NOMO-1 (cell line): ENCODE data around the gene MED29.

ENCODE experiments used
- DNase-seq, 2 experiments: peaks; one replicate each; lab custom pipeline; 2025; ENCODE audit not compliant: unreplicated experiment in 2 of 2; lab: John Stamatoyannopoulos, UW

Gene MED29, protein sequence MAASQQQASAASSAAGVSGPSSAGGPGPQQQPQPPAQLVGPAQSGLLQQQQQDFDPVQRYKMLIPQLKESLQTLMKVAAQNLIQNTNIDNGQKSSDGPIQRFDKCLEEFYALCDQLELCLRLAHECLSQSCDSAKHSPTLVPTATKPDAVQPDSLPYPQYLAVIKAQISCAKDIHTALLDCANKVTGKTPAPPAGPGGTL

GRCh38 chr19:39390751-39391437, at the start of gene MED29, which contains the start of gene PAF1:
MED29 (plus strand) TSS chr19:39391378; CDS start chr19:39391423, 45 bp downstream.
PAF1 (minus strand) TSS chr19:39391106; CDS start chr19:39390864, 242 bp downstream.
- peak; percentile 95 to 100 for DNase-seq

- peak; percentile 99 to 100 for DNase-seq
These were observed 49.2 kb upstream of the MED29 start, which contains the start of gene SAMD4B for GRCh38 chr19:39341719-39342604. SAMD4B (plus strand) TSS chr19:39342421; CDS start chr19:39356894, 14,473 bp downstream.

GRCh38 chr19:39342647-39343305, 48.4 kb upstream of the MED29 start:
- DNase-seq = no peak

DNA sequence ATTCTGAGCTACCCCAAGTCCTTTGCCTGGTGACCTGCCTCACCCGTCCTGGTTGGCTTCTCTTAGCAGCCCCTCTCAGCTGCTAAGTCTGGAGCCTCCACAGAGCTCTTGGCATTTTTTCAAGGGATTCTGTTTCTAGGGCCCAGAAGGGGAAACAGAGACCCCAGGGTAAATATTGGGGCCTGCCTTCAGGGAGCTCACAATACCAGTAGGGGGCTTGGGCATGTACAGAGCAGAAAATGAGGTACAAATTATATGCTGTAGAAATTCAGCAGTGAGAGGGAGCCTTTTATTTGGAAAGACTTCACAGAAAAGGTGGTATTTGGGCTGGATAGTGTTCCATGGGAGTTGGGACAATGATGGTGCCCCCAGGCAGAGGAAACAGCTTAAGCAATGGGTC, 45.2 kb upstream of the MED29 start:
- no peak for DNase-seq

DNA sequence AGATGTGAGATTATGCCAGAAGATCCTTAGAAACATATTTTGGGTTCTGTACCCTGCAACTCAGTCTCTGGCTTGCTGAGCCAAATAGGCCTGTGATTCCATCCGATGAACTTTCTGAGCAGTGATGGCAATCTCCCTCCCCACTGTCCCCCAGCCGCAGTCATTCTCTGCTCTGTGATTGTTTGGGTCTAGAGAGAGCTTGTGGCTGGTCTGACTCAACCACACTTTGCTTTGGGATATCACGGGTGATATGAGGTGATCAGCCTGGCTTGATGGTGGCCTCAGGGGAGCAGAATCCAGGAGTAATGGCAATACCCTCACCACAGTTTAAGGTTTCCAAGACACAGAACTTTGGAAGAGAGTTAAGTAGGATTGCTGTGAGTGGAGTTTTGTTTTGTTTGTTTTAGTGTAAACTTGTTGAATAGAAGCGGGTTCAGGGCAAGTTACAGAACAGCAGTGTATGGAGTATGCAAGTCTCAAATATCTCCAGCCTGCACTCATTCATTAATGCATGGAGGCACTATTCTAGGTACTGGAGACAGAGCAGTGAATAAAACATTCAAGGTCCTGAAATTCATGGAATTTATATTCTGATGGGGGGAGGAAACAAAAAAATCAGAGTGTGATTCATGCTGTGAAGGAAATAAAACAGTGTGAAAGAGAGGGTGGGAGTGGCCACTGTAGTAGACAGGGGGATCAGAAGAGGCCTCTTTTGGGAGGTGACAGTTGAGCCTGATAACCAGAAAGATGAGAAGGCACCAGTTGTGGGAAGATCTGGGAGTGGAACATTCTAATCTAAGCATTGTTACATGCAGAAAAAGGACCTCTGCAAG, 43.6 kb upstream of the MED29 start:
- DNase-seq = no peak

DNA sequence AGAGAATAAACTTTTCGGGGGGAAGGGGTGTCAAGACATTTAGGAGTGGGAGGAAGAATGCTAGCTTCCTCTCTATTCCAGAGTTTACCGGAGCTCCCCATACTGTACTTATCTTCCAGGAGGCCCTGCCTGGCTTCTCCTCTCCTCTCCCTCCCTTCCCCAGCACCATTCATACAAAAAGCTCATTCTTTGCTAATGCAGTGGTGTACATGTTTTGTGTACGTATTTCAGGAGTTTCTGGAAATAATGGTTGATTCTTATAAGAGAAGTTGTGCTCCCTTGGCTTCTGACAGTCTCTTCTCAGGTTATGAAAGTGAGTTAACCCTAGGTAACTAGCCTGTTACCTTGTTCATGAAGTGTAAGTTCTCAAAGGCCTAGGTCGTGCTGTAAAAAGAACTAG, 41.9 kb upstream of the MED29 start:
- DNase-seq = no peak

GRCh38 chr19:39350156-39350555, 41.0 kb upstream of the MED29 start:
- DNase-seq = no peak

- DNase-seq = no peak
These were observed 39.6 kb upstream of the MED29 start for GRCh38 chr19:39351537-39352064.

GRCh38 chr19:39352381-39353255, 38.6 kb upstream of the MED29 start:
- DNase-seq = no peak

DNA sequence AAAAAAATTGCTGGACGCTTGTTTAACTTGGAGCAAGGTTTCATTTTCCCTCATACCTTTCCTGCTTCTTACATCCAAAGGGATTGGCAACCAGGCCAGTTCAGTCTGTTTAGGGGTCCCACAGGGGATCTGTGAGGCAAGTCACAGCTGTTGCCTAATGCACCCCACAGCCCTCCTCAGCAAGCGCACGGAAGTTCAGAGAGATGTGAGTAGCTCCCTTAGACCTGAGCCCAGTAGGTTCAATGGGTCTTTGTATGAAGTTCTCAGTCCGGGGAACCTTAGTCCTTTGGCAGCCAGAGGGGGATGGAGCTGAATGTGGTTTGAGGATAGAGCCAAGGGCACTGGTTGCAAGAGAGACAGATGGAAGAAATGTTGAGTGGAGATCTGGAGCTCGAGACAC, 35.9 kb upstream of the MED29 start:
- no peak for DNase-seq

DNA sequence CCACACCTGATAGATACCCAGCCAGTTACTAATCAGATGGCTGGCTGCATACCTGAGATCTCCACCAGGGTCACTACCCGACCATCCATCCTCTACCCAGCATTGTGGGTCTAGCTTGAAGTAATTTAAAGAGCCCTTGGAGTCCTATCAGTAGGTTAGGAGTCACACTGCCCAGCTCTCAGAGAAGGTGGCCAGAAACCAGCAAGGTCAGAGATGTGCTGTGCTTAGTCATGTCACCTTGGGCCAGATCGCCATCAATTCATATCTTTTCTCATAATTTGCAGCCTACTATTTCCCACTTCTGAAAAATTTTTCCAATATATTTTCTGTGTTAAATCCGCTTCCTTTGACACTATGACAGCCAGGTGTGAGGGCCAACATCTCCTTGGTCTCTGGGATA, 35.1 kb upstream of the MED29 start:
- no peak for DNase-seq

DNA sequence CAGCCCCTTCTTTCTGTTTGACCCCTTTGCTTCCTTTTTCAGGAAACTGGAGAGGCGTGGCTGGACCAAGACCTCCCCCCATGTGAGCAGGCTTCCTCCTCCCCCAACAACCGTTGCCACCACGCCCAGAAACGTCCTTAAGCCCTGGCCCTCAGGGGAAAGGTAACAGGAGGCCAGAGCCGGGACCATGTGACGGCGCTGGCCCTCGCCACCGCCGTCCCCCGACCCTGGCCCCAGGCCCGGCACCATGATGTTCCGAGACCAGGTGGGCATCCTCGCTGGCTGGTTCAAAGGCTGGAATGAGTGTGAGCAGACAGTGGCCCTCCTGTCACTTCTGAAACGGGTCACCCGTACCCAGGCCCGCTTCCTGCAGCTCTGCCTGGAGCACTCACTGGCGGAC, 34.5 kb upstream of the MED29 start:
- no peak for DNase-seq

DNA sequence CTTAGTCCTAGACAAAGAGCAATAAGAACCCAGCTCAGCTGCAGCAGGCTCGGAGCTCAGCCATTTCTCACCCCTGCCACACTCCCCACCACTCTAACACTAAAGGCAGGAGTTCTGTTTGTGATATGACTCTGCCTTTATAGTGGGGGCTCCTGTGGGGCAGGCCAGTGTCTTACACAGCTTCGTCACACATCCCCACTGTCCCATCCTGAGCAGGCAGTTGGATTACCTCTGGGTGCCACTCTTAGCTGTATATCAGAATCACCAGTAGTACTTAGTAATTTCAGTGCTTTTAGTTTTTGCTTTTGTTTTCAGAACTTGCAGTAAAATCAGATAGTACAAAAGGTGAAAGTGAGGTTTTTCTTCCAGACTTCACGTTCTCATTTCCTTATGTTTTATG, 32.2 kb upstream of the MED29 start:
- no peak for DNase-seq

GRCh38 chr19:39360599-39360998, 30.6 kb upstream of the MED29 start:
- DNase-seq = no peak

- DNase-seq = no peak
These were observed 28.2 kb upstream of the MED29 start for GRCh38 chr19:39362682-39363657.

DNA sequence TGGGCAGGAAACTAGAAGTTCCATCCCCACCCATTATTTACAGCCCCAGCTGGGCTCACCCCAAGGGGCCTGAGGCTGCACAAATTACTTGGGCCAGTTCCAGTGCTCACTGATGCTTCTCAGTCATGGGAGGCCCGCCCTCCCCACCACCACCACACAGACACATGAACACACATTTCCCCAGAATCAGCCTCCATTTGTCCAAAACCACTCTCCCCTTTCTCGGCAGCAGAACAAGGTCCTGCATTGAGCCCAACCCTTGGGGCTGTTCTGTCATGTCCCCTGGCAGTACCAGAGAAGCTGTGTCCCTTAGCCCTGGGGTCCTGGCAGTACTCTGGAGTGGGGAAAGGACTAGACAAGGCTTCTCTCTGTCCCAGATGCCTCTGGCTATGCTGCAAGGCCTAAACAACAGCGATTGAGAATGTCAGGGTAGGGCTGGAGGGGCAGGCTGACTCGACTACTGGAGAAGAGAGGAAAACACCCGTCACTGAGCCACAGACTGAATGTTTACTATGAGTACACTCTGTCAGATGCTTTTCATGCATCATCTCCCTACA, 27.2 kb upstream of the MED29 start:
- DNase-seq = no peak

DNA sequence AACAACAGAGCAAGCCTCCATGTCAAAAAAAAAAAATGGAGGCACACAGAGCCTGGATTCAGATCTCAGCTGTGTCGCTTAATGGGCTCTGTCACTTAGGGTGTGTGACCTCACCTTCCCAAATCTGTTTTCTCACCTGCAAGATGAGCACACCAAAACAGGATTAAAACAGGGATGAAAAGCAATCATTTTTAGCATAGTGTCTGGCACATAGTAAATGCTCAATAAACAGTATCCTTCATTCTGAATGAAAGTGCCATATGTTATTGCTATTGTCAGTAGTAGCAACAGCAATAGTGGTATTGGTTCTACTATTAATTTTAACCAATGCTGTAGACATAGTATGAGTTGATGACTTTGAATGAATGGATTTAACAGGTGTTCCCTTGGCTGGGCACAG, 25.6 kb upstream of the MED29 start:
- no peak for DNase-seq
